Spleen (tissue), 11 donors: ENCODE data around the gene SULT2B1. TPM values are rescaled to one million over a fixed set of nuclear protein-coding genes. Genes with fewer than 3 reads are reported as not detected.

Source experiments
- DNase-seq: peaks from one replicate; pipeline ENCODE4 v3.0.0-alpha.2; 2020
- H3K27ac ChIP-seq, 8 donors: fragments of 200-600 bp; sonication (generic) in 7 of 8; 1 replicate in 4 of 8; 2 replicates in 4 of 8; pipeline versions ENCODE4 v1.5.0 to v1.8.0; 2016 to 2021; ENCODE audit warnings: inconsistent platforms in 4 of 8, mild to moderate bottlenecking in 4 of 8, moderate library complexity in 1 of 8
- H3K27me3 ChIP-seq, 7 donors: fragments of 200-600 bp; sonication (generic) in 6 of 7; replicated peaks in 1 of 7; 1 replicate in 4 of 7; 2 replicates in 3 of 7; pipeline versions ENCODE4 v1.5.0 to v1.8.0; 2016 to 2021; ENCODE audit warnings: inconsistent platforms in 3 of 7, mild to moderate bottlenecking in 1 of 7
- H3K36me3 ChIP-seq, 6 donors: fragments of 200-600 bp; sonication (generic) in 5 of 6; 1 replicate in 4 of 6; 2 replicates in 2 of 6; pipeline versions ENCODE4 v1.5.0 to v1.8.0; 2016 to 2021; ENCODE audit warnings: inconsistent platforms in 2 of 6
- H3K4me1 ChIP-seq, 6 donors: fragments of 200-600 bp; sonication (generic) in 5 of 6; 1 replicate in 3 of 6; 2 replicates in 3 of 6; pipeline versions ENCODE4 v1.5.0 to v1.8.0; 2016 to 2021; ENCODE audit warnings: inconsistent platforms in 3 of 6
- H3K4me3 ChIP-seq, 8 donors: fragments of 200-600 bp; sonication (generic) in 7 of 8; 1 replicate in 4 of 8; 2 replicates in 4 of 8; pipeline versions ENCODE4 v1.5.0 to v1.8.0; 2016 to 2021; ENCODE audit warnings: inconsistent platforms in 4 of 8, mild to moderate bottlenecking in 4 of 8, moderate library complexity in 2 of 8
- H3K9me3 ChIP-seq, 8 donors: fragments of 200-600 bp; sonication (generic) in 7 of 8; 1 replicate in 4 of 8; 2 replicates in 4 of 8; pipeline versions ENCODE4 v1.5.0 to v1.8.0; 2016 to 2021; ENCODE audit warnings: inconsistent platforms in 4 of 8
- CTCF ChIP-seq, 11 experiments: fragments of 200-600 bp in 7 of 11; fragments of 450-650 bp in 4 of 11; sonication (generic) in 4 of 11; IDR thresholded peaks in 8 of 11; conservative IDR thresholded peaks in 3 of 11; 1 replicate in 7 of 11; 2 replicates in 4 of 11; pipeline versions ENCODE4 v1.4.0 to v1.8.0; 2016 to 2021; ENCODE audit warnings: antibody characterized with exemption in 11 of 11, inconsistent platforms in 4 of 11, mild to moderate bottlenecking in 1 of 11
- POLR2A ChIP-seq, 3 donors: fragments of 450-650 bp; IDR thresholded peaks; one replicate each; pipeline ENCODE4 v1.5.1; 2017; ENCODE audit warnings: antibody characterized with exemption in 3 of 3, mild to moderate bottlenecking in 1 of 3
- POLR2AphosphoS5 ChIP-seq, 3 donors: sonication (generic); formaldehyde crosslinking; IDR thresholded peaks; one replicate each; pipeline ENCODE4 v1.5.1; 2017; ENCODE audit warnings: antibody characterized with exemption in 3 of 3
- WGBS, 5 donors: extraction: QIAGEN DNeasy Blood & Tissue Kit in 3 of 5; methylation state at CpG; one replicate each; pipeline versions ENCODE4 v1.1.5 to v1.1.7; 2013 to 2018; 5-methylcytosine and 5-hydroxymethylcytosine counted together
- intact Hi-C: fragments of 100-400 bp; cut with DNase I; formaldehyde crosslinking; loops from one replicate; pipeline ENCODE4 v1.15.0; 2023; ENCODE audit warnings: low total_unique reads
- polyA plus RNA-seq, 3 donors: library from polyadenylated mRNA; stranded (reverse); fragments of 200-250 nt; gene quantifications; one replicate each; pipeline ENCODE4 v1.2.1, GENCODE V29; 2013
- total RNA-seq, 7 donors: library from RNA; depleted of rRNA in 3 of 7; stranded (reverse); fragments of >200 nt in 3 of 7; fragmentation: NEBNext Ultra II Directional in 4 of 7; extraction: Animal tissue kit (Norgen Biotek cat#: 25700) in 4 of 7; gene quantifications; one replicate each; pipeline versions ENCODE4 v1.1.0 to v1.2.1, GENCODE V29; 2016 to 2021
- donor health status: healthy with polysubstance abuse.
- donor health status: DM: no; HTN: no; CAD: no; lungs with moderate emphysema.
- donor health status: DM: no; HTN: no; CAD: no.
- donor health status: Bipolar disorder and iron deficiency.
- donor health status: healthy.
- donor health status: DM: no; HTN: no; CAD: no.
- donor health status: DM: yes; HTN: yes; CAD: no.

The SULT2B1 gene
- total and polyA plus RNA-seq, 10 donors, result 0.12 to 0.58 TPM; not detected in 8

GRCh38 chr19:48618916-48619691, 67.1 kb downstream of the SULT2B1 start, which contains the start of the genes RPL18 and SPHK2:
TSS of gene RPL18 (minus strand) at chr19:48619178. CDS start at chr19:48619143, 35 bp downstream.
TSS of gene SPHK2 (plus strand) at chr19:48619506. CDS start at chr19:48620515, 1,009 bp downstream.
- Histone ChIP-seq H3K9me3 (no peaks in the 10 kb centered on the region), H3K27ac (peak within 1 kb of the TSS; percentile 59 to 96 (median 91)), H3K27me3 (no peaks in the 10 kb centered on the region), H3K4me3 (peak within 1 kb of the TSS; percentile 57 to 93 (median 78)), H3K4me1 (peaks cover 40 to 89% (median 70%) of the 10 kb centered on the region in 6 donors), H3K36me3 (peaks cover 8 to 66% (median 34%) of the 10 kb centered on the region in 6 donors)
- 0% methylated on average over 23 to 69 of the region's 69 CpGs for WGBS, 5 donors
- DNase-seq, result peak; percentile 100
- TF ChIP-seq POLR2AphosphoS5 (IDR thresholded peaks at IDR 0.05) (peak; percentile 98 to 99 (median 99)), CTCF (IDR thresholded peaks at IDR 0.05 in 8 of 11, conservative IDR thresholded peaks at IDR 0.05 in 3 of 11) (peak in 5 of 11 experiments; percentile 4 to 43 (median 27)), POLR2A (IDR thresholded peaks at IDR 0.05) (peak; percentile 38 to 85 (median 83))
- intact Hi-C loops, result no loop called here

GRCh38 chr19:48619692-48620585, 68.0 kb downstream of the SULT2B1 start:
- Histone ChIP-seq H3K4me1 (peaks cover 40 to 92% (median 77%) of the 10 kb centered on the region in 6 donors), H3K27me3 (no peaks in the 10 kb centered on the region), H3K4me3 (peak overlapping the region; percentile 8 to 88 (median 71)), H3K27ac (peak overlapping the region; percentile 59 to 96 (median 91)), H3K9me3 (no peaks in the 10 kb centered on the region), H3K36me3 (peaks cover 8 to 57% (median 29%) of the 10 kb centered on the region in 6 donors)
- intact Hi-C loops, result no loop called here
- 28 to 33% (median 30%) methylated on average over 6 of the region's 6 CpGs for WGBS, 5 donors
- peak; percentile 78 for DNase-seq
- TF ChIP-seq POLR2A (IDR thresholded peaks at IDR 0.05) (no peak), POLR2AphosphoS5 (IDR thresholded peaks at IDR 0.05) (no peak), CTCF (IDR thresholded peaks at IDR 0.05 in 8 of 11, conservative IDR thresholded peaks at IDR 0.05 in 3 of 11) (peak in 1 of 11 experiments; percentile 12)

GRCh38 chr19:48623556-48624066, 71.6 kb downstream of the SULT2B1 start:
- H3K4me1 ChIP-seq, result peaks cover 18 to 90% (median 47%) of the 10 kb centered on the region in 6 donors
- whole genome bisulfite sequencing, 5 donors, result 42 to 47% (median 43%) methylated on average over 8 of the region's 8 CpGs
- H3K4me3 ChIP-seq, result peak overlapping the region in 6 of 8 donors; percentile 21 to 67 (median 38)
- no peaks in the 10 kb centered on the region for H3K9me3 ChIP-seq
- no peak for DNase-seq
- H3K27ac ChIP-seq, result peak overlapping the region in 7 of 8 donors; percentile 64 to 96 (median 78)
- TF ChIP-seq POLR2A (IDR thresholded peaks at IDR 0.05) (no peak), POLR2AphosphoS5 (IDR thresholded peaks at IDR 0.05) (no peak), CTCF (IDR thresholded peaks at IDR 0.05 in 8 of 11, conservative IDR thresholded peaks at IDR 0.05 in 3 of 11) (no peak)
- peaks cover 0 to 58% (median 9%) of the 10 kb centered on the region in 6 donors for H3K36me3 ChIP-seq
- intact Hi-C loops, result no loop called here
- H3K27me3 ChIP-seq, result no peaks in the 10 kb centered on the region
